HUDEP-2 (cell line): ENCODE measurements around the gene RPRD1B.
"Not testable (repeated sequence)": the region's sequence is repeated elsewhere in the genome, so short reads cannot be mapped to it uniquely, and the experiment has no call there.

Experiments used
- DNase-seq, 76 experiments: peaks; one replicate each; lab custom pipeline; 2025; ENCODE audit not compliant: unreplicated experiment in 76 of 76; lab: John Stamatoyannopoulos, UW

The RPRD1B gene

GRCh38 chr20:38094373-38094891, 60.9 kb downstream of the RPRD1B start:
- DNase-seq = peak in 18 of 76 experiments; percentile 6 to 49 (median 24)

- DNase-seq = no peak
Observed at GRCh38 chr20:38095017-38095686, 61.6 kb downstream of the RPRD1B start.

- DNase-seq = no peak
Observed at GRCh38 chr20:38098952-38099351, 65.4 kb downstream of the RPRD1B start.

- not testable (repeated sequence) for DNase-seq
Observed at GRCh38 chr20:38102206-38102605, 68.7 kb downstream of the RPRD1B start.

- no peak for DNase-seq
Observed at GRCh38 chr20:38104285-38104684, 70.7 kb downstream of the RPRD1B start.

GRCh38 chr20:38106461-38106860, 72.9 kb downstream of the RPRD1B start:
- DNase-seq = no peak

GRCh38 chr20:38107386-38107785, 73.8 kb downstream of the RPRD1B start:
- not testable (repeated sequence) for DNase-seq

- DNase-seq = not testable (repeated sequence)
Observed at GRCh38 chr20:38107916-38108315, 74.4 kb downstream of the RPRD1B start.

GRCh38 chr20:38108438-38108985, 75.0 kb downstream of the RPRD1B start:
- DNase-seq = peak in 1 of 76 experiments; percentile 13

- DNase-seq = no peak
Observed at GRCh38 chr20:38108986-38109541, 75.5 kb downstream of the RPRD1B start.

GRCh38 chr20:38109591-38110524, 76.3 kb downstream of the RPRD1B start:
- DNase-seq = no peak

- no peak for DNase-seq
Observed at GRCh38 chr20:38110525-38111178, 77.1 kb downstream of the RPRD1B start.

- DNase-seq = no peak
Observed at GRCh38 chr20:38111366-38112232, 78.1 kb downstream of the RPRD1B start.

- no peak for DNase-seq
Observed at GRCh38 chr20:38112261-38112929, 78.8 kb downstream of the RPRD1B start.

- DNase-seq = no peak
Observed at GRCh38 chr20:38112930-38113294, 79.4 kb downstream of the RPRD1B start.

- DNase-seq = peak in 73 of 76 experiments; percentile 45 to 95 (median 79)
Observed at GRCh38 chr20:38113401-38114325, 80.1 kb downstream of the RPRD1B start.

GRCh38 chr20:38114353-38114791, 80.8 kb downstream of the RPRD1B start:
- DNase-seq = peak in 19 of 76 experiments; percentile 5 to 46 (median 22)

- DNase-seq = no peak
Observed at GRCh38 chr20:38115205-38115604, 81.7 kb downstream of the RPRD1B start.
